ENCODE results near the gene PTX4.

The PTX4 gene

DNA sequence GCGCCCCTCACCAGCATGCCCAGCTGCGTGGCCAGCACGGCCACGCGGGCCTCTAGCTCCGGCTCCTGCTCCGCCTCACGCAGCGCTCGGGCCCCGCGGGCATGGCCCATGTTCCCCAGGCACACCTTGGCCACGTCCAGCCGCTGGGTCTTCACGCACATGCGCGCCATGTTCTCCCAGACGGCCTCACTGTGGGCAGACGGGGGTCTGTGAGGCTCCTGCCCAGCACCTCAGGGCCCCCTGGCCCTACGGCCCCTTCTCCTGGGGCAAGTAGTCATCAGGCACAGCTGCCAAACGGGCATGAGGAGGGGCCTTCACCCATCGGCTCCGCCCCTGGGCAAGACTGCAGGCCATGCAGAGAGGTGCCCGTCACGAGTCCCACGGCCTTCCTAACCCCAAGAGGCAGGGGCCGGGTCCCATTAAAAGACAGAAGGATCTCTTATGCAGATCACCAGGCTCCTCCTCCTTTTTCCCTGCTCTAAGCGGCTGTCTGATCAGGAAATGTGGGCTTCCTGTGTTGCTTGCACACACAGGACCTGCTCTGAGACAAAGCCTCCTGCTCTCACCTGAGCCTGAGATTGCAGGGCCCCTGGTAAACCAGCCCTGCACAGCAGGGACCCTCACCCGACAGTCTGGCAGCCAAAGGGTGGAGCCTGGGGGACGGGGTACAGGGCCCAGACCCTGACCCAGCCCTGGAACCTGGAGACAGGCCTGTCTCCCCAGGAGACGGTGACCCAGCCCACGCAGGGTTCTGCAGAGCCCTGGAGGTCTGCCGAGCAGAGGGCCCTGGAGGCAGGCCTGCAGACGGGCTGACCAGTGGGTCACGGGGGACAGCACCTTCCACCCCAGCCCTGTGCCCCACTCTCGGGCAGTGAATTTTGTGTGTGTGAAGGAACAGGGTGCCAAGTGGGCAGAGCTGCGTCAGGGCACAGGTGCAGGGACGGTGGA lies 38.1 kb upstream of the PTX4 start:
- Histone ChIP-seq H3K27me3 (replicated peaks; ENCODE audit: control insufficient read depth, insufficient read depth, low read length) (no peaks in the 10 kb centered on the region; the same call in 1 of the 2 replicates), H3K36me3 (ENCODE audit: control insufficient read depth, insufficient read depth, low read length) (no peaks in the 10 kb centered on the region), H3K4me3 (replicated peaks; ENCODE audit: low read depth, low read length) (no peak overlapping the region)
- no peak for TF ChIP-seq CTCF (IDR thresholded peaks at IDR 0.05; ENCODE audit: insufficient read depth, low read length, poor library complexity, severe bottlenecking)
- no peak for DNase-seq (ENCODE audit: extremely low read depth, insufficient read length)

DNA sequence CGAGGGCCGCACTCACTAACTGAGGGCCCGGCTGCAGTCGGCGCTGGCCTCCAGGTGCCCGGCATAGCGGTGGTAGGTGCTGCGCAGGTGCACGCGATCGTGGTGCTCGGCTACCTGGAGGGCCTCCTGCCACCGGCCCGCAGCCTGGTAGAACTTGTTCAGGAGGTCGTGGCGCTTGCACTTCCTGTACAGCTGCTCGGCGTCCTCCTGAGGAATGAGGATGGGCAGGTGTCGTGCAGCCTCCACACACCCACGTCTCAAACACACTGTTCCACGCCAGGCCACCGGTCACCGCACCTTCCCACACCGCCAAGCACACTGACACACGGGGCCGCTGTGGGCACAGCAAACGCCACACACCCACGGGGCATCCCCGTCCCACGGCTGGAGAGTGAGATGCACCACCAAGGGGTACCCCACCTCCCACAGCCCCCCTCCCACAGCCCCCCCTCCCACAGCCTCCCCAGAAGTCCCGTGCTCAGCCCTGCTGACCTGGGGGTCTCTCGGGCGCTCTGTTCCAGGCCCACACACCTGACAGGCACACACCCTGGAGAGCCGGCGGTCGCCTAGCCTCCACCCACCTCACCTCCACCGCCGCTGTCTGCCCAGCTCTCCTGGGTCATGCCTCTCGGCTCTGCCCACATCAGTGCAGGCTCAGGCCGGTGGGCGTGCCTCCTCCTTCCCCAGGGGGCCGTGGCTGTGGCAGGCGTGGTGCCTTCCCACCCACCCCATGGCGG lies 37.3 kb upstream of the PTX4 start:
- no peak for TF ChIP-seq CTCF (IDR thresholded peaks at IDR 0.05; ENCODE audit: insufficient read depth, low read length, poor library complexity, severe bottlenecking)
- Histone ChIP-seq H3K4me3 (replicated peaks; ENCODE audit: low read depth, low read length) (no peak overlapping the region), H3K36me3 (ENCODE audit: control insufficient read depth, insufficient read depth, low read length) (no peaks in the 10 kb centered on the region), H3K27me3 (replicated peaks; ENCODE audit: control insufficient read depth, insufficient read depth, low read length) (no peaks in the 10 kb centered on the region; the same call in 1 of the 2 replicates)
- DNase-seq (ENCODE audit: extremely low read depth, insufficient read length), result no peak

GRCh38 chr16:1524366-1524765 lies 35.6 kb upstream of the PTX4 start:
- no peak overlapping the region for H3K4me3 ChIP-seq (replicated peaks; ENCODE audit: low read depth, low read length)
- TF ChIP-seq CTCF (IDR thresholded peaks at IDR 0.05; ENCODE audit: insufficient read depth, low read length, poor library complexity, severe bottlenecking), result no peak
- no peaks in the 10 kb centered on the region; the same call in 1 of the 2 replicates for H3K27me3 ChIP-seq (replicated peaks; ENCODE audit: control insufficient read depth, insufficient read depth, low read length)
- H3K36me3 ChIP-seq (ENCODE audit: control insufficient read depth, insufficient read depth, low read length), result no peaks in the 10 kb centered on the region
- no peak for DNase-seq (ENCODE audit: extremely low read depth, insufficient read length)

GRCh38 chr16:1523581-1524245 lies 35.0 kb upstream of the PTX4 start:
- no peak for DNase-seq (ENCODE audit: extremely low read depth, insufficient read length)

More at GRCh38 chr16:1523581-1524245, 35.0 kb upstream of the PTX4 start:
- Histone ChIP-seq H3K36me3 (ENCODE audit: control insufficient read depth, insufficient read depth, low read length) (no peaks in the 10 kb centered on the region), H3K4me3 (replicated peaks; ENCODE audit: low read depth, low read length) (no peak overlapping the region), H3K27me3 (replicated peaks; ENCODE audit: control insufficient read depth, insufficient read depth, low read length) (no peaks in the 10 kb centered on the region; the same call in 1 of the 2 replicates)
- no peak for TF ChIP-seq CTCF (IDR thresholded peaks at IDR 0.05; ENCODE audit: insufficient read depth, low read length, poor library complexity, severe bottlenecking)
